ENCODE data around the gene PKMYT1. TPM values are rescaled to one million over a fixed set of nuclear protein-coding genes. Genes with fewer than 3 reads are reported as not detected.

Gene PKMYT1
- total and polyA plus RNA-seq, 5 donors from 2014 or later = 1.5 to 7.2 (median 3.1) TPM

DNA sequence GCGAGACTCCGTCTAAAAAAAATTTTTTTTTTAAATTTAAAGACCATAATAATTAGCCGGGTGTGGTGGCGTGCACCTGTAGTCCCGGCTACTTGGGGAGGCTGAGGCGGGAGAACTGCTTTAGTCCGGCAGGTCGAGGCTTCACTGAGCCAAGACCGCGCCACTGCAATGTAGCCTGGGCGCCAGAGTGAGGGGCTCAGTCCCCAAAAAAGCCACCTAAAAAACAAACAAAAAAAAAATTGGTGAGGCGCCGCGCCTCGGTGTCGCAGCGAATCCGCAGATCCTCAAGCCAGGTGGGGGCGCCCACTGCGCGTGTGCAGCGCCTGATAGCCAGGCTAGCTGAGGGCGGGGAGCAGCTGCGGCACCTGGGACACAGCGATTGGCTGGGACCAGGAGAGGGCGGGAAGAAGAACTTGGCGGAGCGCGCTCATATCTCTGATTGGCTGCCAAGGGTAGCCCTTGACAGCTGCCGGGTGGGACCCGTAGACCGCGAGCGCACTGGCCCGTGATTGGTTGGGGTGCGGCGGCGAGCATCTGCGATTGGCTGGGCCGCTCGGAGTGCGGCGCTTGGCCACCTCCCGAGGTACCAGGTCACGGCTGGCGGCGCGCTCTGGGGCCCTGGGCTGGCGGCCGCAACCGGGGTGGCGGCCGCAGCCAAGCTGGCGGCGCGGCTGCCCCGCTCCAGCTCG, 23.5 kb upstream of the PKMYT1 start:
- Mint-ChIP-seq H3K27ac (no peak overlapping the region), H3K4me1 (peaks cover 8 to 30% (median 17%) of the 10 kb centered on the region in 4 donors), H3K36me3 (no peaks in the 10 kb centered on the region), H3K4me3 (peak overlapping the region; percentile 68 to 90 (median 84)), H3K9me3 (no peaks in the 10 kb centered on the region), H3K27me3 (peaks cover 27% of the 10 kb centered on the region)
- Histone ChIP-seq H3K27me3 (ENCODE audit: control insufficient read depth, insufficient read depth, low read length) (no peaks in the 10 kb centered on the region), H3K4me1 (ENCODE audit: control insufficient read depth, insufficient read depth, low read length, poor library complexity, severe bottlenecking) (peaks cover 30% of the 10 kb centered on the region), H3K4me3 (ENCODE audit: low read depth, low read length) (no peak overlapping the region), H3K27ac (ENCODE audit: insufficient read depth, low read length, poor library complexity, severe bottlenecking) (no peak overlapping the region), H3K9me3 (ENCODE audit: control insufficient read depth in 2 of 2, low read length in 2 of 2) (no peaks in the 10 kb centered on the region), H3K36me3 (ENCODE audit: control insufficient read depth, insufficient read depth, low read length) (no peaks in the 10 kb centered on the region)
- ATAC-seq (ENCODE audit: low read depth in 2 of 2) = peak; percentile 99
- DNase-seq = peak; percentile 94 to 100 (median 97)

DNA sequence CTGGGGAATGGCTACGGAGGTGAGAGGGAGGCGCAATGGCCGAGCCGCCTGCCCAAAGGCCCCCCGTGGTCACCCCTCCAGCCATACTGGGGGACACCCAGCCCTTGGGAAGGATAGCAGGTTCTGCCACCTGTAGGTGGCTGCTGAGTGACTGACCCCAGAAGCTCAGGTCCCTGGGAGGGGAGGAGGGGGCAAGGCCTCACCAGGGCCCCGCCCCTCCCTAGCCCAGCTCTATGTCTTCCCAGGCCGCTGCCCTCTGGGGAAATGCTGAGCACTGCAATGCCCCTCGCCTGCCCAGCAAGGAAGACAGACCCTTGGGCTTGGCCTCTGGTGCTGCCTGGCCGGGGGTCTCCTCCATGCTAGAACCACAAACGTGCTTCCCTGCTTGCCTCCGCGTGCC, 21.1 kb upstream of the PKMYT1 start:
- Mint-ChIP-seq H3K27me3 (peaks cover 13% of the 10 kb centered on the region), H3K4me1 (peaks cover 3 to 9% (median 7%) of the 10 kb centered on the region in 4 donors), H3K9me3 (no peaks in the 10 kb centered on the region), H3K4me3 (peak overlapping the region in 1 of 4 donors; percentile 67), H3K36me3 (no peaks in the 10 kb centered on the region), H3K27ac (no peak overlapping the region)
- H3K27me3 ChIP-seq (ENCODE audit: control insufficient read depth, insufficient read depth, low read length) = no peaks in the 10 kb centered on the region
- DNase-seq (no peak), ATAC-seq (ENCODE audit: low read depth in 2 of 2) (no peak)
- no peaks in the 10 kb centered on the region for H3K36me3 ChIP-seq (ENCODE audit: control insufficient read depth, insufficient read depth, low read length)
- no peak overlapping the region for H3K4me3 ChIP-seq (ENCODE audit: low read depth, low read length)
- H3K4me1 ChIP-seq (ENCODE audit: control insufficient read depth, insufficient read depth, low read length, poor library complexity, severe bottlenecking) = peaks cover 9% of the 10 kb centered on the region
- no peaks in the 10 kb centered on the region for H3K9me3 ChIP-seq (ENCODE audit: control insufficient read depth in 2 of 2, low read length in 2 of 2)
- no peak overlapping the region for H3K27ac ChIP-seq (ENCODE audit: insufficient read depth, low read length, poor library complexity, severe bottlenecking)

DNA sequence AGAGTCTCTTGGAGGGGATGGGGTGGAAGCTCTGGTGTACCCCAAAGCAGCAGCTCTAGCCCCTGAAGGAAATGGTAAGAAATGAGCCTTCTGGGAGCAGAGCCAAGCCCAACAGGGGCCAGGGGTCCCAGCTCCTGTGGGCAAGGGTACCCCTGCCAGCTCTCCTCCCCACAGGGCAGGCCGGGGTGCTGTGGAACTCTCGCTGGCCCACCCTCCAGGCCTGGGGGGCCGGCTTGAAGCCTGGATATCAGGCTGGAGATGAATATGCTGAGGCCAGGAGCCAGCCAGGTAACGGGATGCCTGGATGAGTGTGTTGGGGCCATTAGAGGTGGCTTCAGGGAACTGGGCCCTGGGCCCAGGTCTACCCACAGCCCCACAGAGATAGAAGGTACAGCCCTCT, 20.3 kb upstream of the PKMYT1 start:
- DNase-seq (no peak), ATAC-seq (ENCODE audit: low read depth in 2 of 2) (no peak)
- H3K27ac ChIP-seq (ENCODE audit: insufficient read depth, low read length, poor library complexity, severe bottlenecking) = no peak overlapping the region
- no peaks in the 10 kb centered on the region for H3K9me3 ChIP-seq (ENCODE audit: control insufficient read depth in 2 of 2, low read length in 2 of 2)
- peak overlapping the region in 1 of 4 donors; percentile 15 for H3K4me3 Mint-ChIP-seq
- no peak overlapping the region for H3K27ac Mint-ChIP-seq
- peaks cover 9% of the 10 kb centered on the region for H3K4me1 ChIP-seq (ENCODE audit: control insufficient read depth, insufficient read depth, low read length, poor library complexity, severe bottlenecking)
- H3K4me1 Mint-ChIP-seq = peaks cover 3 to 9% (median 6%) of the 10 kb centered on the region in 4 donors
- no peak overlapping the region for H3K4me3 ChIP-seq (ENCODE audit: low read depth, low read length)
- H3K36me3 ChIP-seq (ENCODE audit: control insufficient read depth, insufficient read depth, low read length) = no peaks in the 10 kb centered on the region
- H3K36me3 Mint-ChIP-seq = no peaks in the 10 kb centered on the region
- no peaks in the 10 kb centered on the region for H3K27me3 ChIP-seq (ENCODE audit: control insufficient read depth, insufficient read depth, low read length)
- peaks cover 13% of the 10 kb centered on the region for H3K27me3 Mint-ChIP-seq
- no peaks in the 10 kb centered on the region for H3K9me3 Mint-ChIP-seq

DNA sequence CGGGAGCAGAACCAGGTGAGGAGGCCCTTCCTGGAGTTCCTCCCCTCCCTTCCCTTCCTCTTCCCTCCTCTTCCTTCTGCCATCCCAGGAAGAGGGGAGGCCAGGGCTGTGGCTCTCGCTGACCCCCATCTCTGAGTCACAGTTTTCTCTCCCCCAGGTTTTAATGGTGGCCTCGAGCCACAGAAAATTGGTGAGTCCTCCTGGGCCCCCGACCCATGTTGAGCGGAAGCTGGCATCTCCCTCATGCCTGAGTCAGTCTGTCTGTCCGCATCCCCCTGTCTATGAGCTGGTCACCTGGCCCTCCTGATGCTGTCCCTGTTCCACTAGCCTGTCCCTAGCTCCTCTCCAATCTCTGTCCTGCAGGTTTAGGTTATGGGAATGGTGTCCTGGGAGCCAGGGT, 19.7 kb upstream of the PKMYT1 start:
- Histone ChIP-seq H3K4me1 (ENCODE audit: control insufficient read depth, insufficient read depth, low read length, poor library complexity, severe bottlenecking) (peaks cover 6% of the 10 kb centered on the region), H3K36me3 (ENCODE audit: control insufficient read depth, insufficient read depth, low read length) (no peaks in the 10 kb centered on the region), H3K27ac (ENCODE audit: insufficient read depth, low read length, poor library complexity, severe bottlenecking) (no peak overlapping the region), H3K4me3 (ENCODE audit: low read depth, low read length) (no peak overlapping the region), H3K27me3 (ENCODE audit: control insufficient read depth, insufficient read depth, low read length) (no peaks in the 10 kb centered on the region), H3K9me3 (ENCODE audit: control insufficient read depth in 2 of 2, low read length in 2 of 2) (no peaks in the 10 kb centered on the region)
- ATAC-seq (ENCODE audit: low read depth in 2 of 2) (no peak), DNase-seq (no peak)
- H3K27me3 Mint-ChIP-seq = peaks cover 13% of the 10 kb centered on the region
- H3K27ac Mint-ChIP-seq = no peak overlapping the region
- H3K4me3 Mint-ChIP-seq = no peak overlapping the region
- H3K36me3 Mint-ChIP-seq = no peaks in the 10 kb centered on the region
- peaks cover 2 to 9% (median 5%) of the 10 kb centered on the region in 4 donors for H3K4me1 Mint-ChIP-seq
- no peaks in the 10 kb centered on the region for H3K9me3 Mint-ChIP-seq

DNA sequence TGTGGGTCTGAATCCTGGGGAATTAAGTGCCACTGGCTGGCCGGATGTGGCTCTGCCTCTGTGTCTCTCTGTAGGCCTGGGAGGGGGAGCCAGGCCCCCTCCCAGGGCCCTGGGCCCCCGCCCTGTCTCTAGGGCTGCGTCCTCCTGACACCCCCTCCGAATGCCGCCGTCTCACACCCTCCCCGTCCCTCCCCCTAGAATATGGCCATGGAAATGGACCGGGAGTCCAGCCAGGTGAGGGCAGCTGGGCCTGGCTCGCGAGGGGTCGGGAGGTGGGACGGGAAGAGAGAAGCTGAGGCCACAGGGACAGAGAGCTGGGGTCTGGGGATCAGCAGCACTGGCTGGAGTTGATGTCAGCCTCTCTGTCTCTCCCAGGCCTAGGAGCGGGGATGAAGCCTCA, 16.1 kb upstream of the PKMYT1 start:
- peaks cover 8% of the 10 kb centered on the region for H3K27me3 Mint-ChIP-seq

DNA sequence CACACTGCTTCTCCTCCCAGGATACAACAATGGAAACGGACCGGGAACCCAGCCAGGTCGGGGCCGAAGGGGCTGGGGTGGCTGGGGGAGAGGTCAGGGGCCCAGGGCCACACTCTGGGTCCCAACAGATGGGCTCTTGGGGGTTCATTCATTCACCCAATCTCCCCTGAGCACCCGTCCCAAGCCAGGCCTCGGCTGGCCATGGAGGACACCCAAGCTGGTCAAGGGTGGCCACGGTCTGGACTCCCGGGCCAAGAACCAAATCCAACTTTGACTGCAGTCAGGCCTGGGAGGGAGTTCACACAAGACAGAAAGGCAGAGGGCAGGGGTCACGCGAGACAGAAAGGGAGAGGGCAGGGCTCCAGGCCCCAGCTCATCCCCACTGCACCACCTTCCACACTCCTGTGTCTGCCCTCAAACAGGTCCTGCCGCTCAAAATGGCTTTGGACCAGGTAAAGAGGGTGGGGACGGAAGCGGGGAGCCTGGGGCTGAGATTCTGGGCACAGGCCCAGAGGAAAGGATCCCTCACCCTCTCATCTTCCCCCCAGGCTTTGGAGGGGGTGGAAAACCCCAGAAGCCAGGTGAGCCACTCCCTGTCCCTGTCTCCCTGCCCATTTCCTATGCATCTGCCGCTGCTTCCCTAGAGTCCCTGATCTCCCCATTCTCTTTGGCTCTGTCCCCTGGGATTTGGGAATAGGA, 12.3 kb upstream of the PKMYT1 start:
- H3K9me3 ChIP-seq (ENCODE audit: control insufficient read depth in 2 of 2, low read length in 2 of 2) = no peaks in the 10 kb centered on the region
- no peak overlapping the region for H3K4me3 ChIP-seq (ENCODE audit: low read depth, low read length)
- no peaks in the 10 kb centered on the region for H3K9me3 Mint-ChIP-seq
- peaks cover 6% of the 10 kb centered on the region for H3K27me3 Mint-ChIP-seq
- H3K27me3 ChIP-seq (ENCODE audit: control insufficient read depth, insufficient read depth, low read length) = no peaks in the 10 kb centered on the region
- DNase-seq (no peak), ATAC-seq (ENCODE audit: low read depth in 2 of 2) (no peak)
- H3K27ac Mint-ChIP-seq = no peak overlapping the region
- H3K4me1 Mint-ChIP-seq = no peaks in the 10 kb centered on the region
- no peaks in the 10 kb centered on the region for H3K36me3 Mint-ChIP-seq
- H3K4me3 Mint-ChIP-seq = no peak overlapping the region
- H3K4me1 ChIP-seq (ENCODE audit: control insufficient read depth, insufficient read depth, low read length, poor library complexity, severe bottlenecking) = no peaks in the 10 kb centered on the region
- no peaks in the 10 kb centered on the region for H3K36me3 ChIP-seq (ENCODE audit: control insufficient read depth, insufficient read depth, low read length)
- H3K27ac ChIP-seq (ENCODE audit: insufficient read depth, low read length, poor library complexity, severe bottlenecking) = no peak overlapping the region

More for the DNA sequence above, 16.1 kb upstream of the PKMYT1 start:
- no peak overlapping the region for H3K4me3 ChIP-seq (ENCODE audit: low read depth, low read length)
- Mint-ChIP-seq H3K27ac (no peak overlapping the region), H3K9me3 (no peaks in the 10 kb centered on the region), H3K36me3 (no peaks in the 10 kb centered on the region), H3K4me3 (no peak overlapping the region), H3K4me1 (no peaks in the 10 kb centered on the region)
- no peak overlapping the region for H3K27ac ChIP-seq (ENCODE audit: insufficient read depth, low read length, poor library complexity, severe bottlenecking)
- no peaks in the 10 kb centered on the region for H3K27me3 ChIP-seq (ENCODE audit: control insufficient read depth, insufficient read depth, low read length)
- DNase-seq (no peak), ATAC-seq (ENCODE audit: low read depth in 2 of 2) (no peak)
- H3K4me1 ChIP-seq (ENCODE audit: control insufficient read depth, insufficient read depth, low read length, poor library complexity, severe bottlenecking) = no peaks in the 10 kb centered on the region
- no peaks in the 10 kb centered on the region for H3K9me3 ChIP-seq (ENCODE audit: control insufficient read depth in 2 of 2, low read length in 2 of 2)
- no peaks in the 10 kb centered on the region for H3K36me3 ChIP-seq (ENCODE audit: control insufficient read depth, insufficient read depth, low read length)

DNA sequence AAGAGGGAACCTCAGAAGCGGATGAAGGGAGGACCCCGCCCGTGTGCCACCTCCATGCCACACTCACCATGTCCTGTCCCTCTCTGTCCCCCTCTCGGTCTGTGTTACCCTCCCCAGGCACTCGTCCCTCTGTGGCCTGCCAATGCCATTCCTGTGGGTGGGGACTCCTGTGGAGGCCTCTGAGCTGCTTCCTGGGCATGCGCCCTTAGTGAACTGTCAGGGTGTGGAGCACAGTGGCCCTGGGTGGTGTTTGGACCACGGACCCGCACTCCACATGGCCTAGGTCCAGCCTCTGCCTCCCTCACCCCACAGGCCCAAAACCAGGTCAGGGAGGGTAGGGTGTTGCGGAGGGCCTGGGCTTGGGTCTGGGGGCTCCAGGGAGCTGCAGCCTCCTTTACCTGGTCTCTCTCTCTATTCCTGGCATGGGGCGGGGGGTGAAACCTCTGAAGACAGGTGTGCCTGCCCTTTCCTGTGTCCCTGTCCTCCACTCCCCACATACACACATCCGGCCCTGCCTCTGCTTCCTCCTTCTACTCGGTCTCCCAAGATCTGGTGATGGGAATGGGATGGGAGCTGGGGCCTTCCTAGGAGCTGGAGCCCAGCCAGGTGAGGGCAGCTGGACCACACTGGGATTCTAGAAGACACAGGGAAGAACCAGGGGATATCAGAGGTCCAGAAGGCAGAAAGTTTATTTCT, 11.5 kb upstream of the PKMYT1 start:
- Histone ChIP-seq H3K9me3 (ENCODE audit: control insufficient read depth in 2 of 2, low read length in 2 of 2) (no peaks in the 10 kb centered on the region), H3K36me3 (ENCODE audit: control insufficient read depth, insufficient read depth, low read length) (no peaks in the 10 kb centered on the region), H3K27ac (ENCODE audit: insufficient read depth, low read length, poor library complexity, severe bottlenecking) (no peak overlapping the region), H3K4me3 (ENCODE audit: low read depth, low read length) (no peak overlapping the region), H3K4me1 (ENCODE audit: control insufficient read depth, insufficient read depth, low read length, poor library complexity, severe bottlenecking) (no peaks in the 10 kb centered on the region), H3K27me3 (ENCODE audit: control insufficient read depth, insufficient read depth, low read length) (no peaks in the 10 kb centered on the region)
- Mint-ChIP-seq H3K9me3 (no peaks in the 10 kb centered on the region), H3K27me3 (peaks cover 6% of the 10 kb centered on the region), H3K27ac (no peak overlapping the region), H3K4me3 (no peak overlapping the region), H3K4me1 (no peaks in the 10 kb centered on the region), H3K36me3 (no peaks in the 10 kb centered on the region)
- no peak for DNase-seq
- ATAC-seq (ENCODE audit: low read depth in 2 of 2) = no peak
